HepG2 (cell line): ENCODE measurements around the gene LZTFL1.

Experiments
- CBFB ChIP-seq: sonication (generic); formaldehyde crosslinking; IDR thresholded peaks from 2 replicates; pipeline ENCODE4 v1.4.0; 2020; ENCODE audit warnings: missing genetic modification reagents
- CREB1 ChIP-seq, 2 experiments: fragments of 450-650 bp in 1 of 2; IDR thresholded peaks; 2 replicates each; pipeline ENCODE4 v1.6.1; 2016 to 2017; ENCODE audit warnings: control low read depth in 1 of 2, mild to moderate bottlenecking in 1 of 2, missing compliant biosample characterization in 1 of 2, missing genetic modification characterization in 1 of 2
- CREM ChIP-seq, 2 experiments: sonication (generic) in 1 of 2; formaldehyde crosslinking in 1 of 2; IDR thresholded peaks; 2 replicates each; pipeline versions ENCODE4 v1.4.0 to v1.6.1; 2016 to 2020; ENCODE audit warnings: antibody characterized with exemption in 1 of 2, mild to moderate bottlenecking in 1 of 2, missing genetic modification reagents in 1 of 2
- MTF1 ChIP-seq: sonication (generic); formaldehyde crosslinking; IDR thresholded peaks from 2 replicates; pipeline ENCODE4 v1.5.0; 2020; ENCODE audit warnings: missing genetic modification reagents
- PLRG1 ChIP-seq: fragments of 450-650 bp; conservative IDR thresholded peaks from 2 replicates; pipeline ENCODE4 v1.6.1; 2016
- PRPF4 ChIP-seq: fragments of 200-400 bp; formaldehyde crosslinking; IDR thresholded peaks from 2 replicates; pipeline ENCODE4 v1.6.1; 2016; ENCODE audit warnings: low read length, low read depth; ENCODE audit not compliant: poor library complexity, severe bottlenecking
- REPIN1 ChIP-seq: sonication (generic); formaldehyde crosslinking; IDR thresholded peaks from 2 replicates; pipeline ENCODE4 v1.8.0; 2022; ENCODE audit warnings: missing genetic modification reagents, low read depth, mild to moderate bottlenecking, borderline replicate concordance
- ZNF768 ChIP-seq: sonication (generic); formaldehyde crosslinking; IDR thresholded peaks from 2 replicates; pipeline ENCODE4 v1.4.0; 2020; ENCODE audit warnings: missing genetic modification reagents
- TF ChIP-seq, protein P1 (sequence below): IDR thresholded peaks from 2 replicates; pipeline ENCODE4 v1.6.1; 2016; ENCODE audit warnings: missing compliant biosample characterization, missing genetic modification reagents, borderline replicate concordance
- TF ChIP-seq, protein P2 (sequence below): sonication (generic); formaldehyde crosslinking; IDR thresholded peaks from 2 replicates; pipeline ENCODE4 v1.4.0; 2020; ENCODE audit warnings: missing genetic modification reagents, borderline replicate concordance

DNA sequence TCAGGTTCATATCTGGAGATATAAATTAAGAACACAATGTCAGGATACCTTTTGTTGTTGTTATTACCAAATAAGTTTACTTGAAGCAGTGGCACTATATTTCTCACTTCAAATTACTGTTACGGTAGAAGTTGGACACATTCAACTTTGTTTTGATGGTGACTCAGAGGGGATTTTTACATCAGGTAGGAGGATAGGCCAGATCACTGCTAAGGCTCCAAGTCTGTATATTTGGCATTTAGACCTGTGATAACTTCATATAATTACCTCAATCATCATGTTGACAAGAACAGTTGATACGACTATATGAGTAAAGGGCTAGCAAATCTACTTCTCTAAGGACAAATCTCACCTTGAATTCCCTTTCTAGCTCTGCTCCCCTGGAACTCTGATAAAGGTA, 15.6 kb downstream of the LZTFL1 start:
- no peak for TF ChIP-seq ZNF768 (CRISPR knock-in tag)
- TF ChIP-seq CBFB: no peak
- TF ChIP-seq CREM (IDR thresholded peaks at IDR 0.05): no peak
- no peak for TF ChIP-seq CREM (CRISPR knock-in tag; IDR thresholded peaks at IDR 0.05)
- TF ChIP-seq PRPF4: no peak
- no peak for TF ChIP-seq MTF1 (CRISPR knock-in tag)
- TF ChIP-seq PLRG1: no peak
- TF ChIP-seq, protein P1, sequence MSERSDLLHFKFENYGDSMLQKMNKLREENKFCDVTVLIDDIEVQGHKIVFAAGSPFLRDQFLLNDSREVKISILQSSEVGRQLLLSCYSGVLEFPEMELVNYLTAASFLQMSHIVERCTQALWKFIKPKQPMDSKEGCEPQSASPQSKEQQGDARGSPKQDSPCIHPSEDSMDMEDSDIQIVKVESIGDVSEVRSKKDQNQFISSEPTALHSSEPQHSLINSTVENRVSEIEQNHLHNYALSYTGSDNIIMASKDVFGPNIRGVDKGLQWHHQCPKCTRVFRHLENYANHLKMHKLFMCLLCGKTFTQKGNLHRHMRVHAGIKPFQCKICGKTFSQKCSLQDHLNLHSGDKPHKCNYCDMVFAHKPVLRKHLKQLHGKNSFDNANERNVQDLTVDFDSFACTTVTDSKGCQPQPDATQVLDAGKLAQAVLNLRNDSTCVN (CRISPR knock-in tag): no peak
- no peak for TF ChIP-seq REPIN1 (CRISPR knock-in tag)
- TF ChIP-seq, protein P2, sequence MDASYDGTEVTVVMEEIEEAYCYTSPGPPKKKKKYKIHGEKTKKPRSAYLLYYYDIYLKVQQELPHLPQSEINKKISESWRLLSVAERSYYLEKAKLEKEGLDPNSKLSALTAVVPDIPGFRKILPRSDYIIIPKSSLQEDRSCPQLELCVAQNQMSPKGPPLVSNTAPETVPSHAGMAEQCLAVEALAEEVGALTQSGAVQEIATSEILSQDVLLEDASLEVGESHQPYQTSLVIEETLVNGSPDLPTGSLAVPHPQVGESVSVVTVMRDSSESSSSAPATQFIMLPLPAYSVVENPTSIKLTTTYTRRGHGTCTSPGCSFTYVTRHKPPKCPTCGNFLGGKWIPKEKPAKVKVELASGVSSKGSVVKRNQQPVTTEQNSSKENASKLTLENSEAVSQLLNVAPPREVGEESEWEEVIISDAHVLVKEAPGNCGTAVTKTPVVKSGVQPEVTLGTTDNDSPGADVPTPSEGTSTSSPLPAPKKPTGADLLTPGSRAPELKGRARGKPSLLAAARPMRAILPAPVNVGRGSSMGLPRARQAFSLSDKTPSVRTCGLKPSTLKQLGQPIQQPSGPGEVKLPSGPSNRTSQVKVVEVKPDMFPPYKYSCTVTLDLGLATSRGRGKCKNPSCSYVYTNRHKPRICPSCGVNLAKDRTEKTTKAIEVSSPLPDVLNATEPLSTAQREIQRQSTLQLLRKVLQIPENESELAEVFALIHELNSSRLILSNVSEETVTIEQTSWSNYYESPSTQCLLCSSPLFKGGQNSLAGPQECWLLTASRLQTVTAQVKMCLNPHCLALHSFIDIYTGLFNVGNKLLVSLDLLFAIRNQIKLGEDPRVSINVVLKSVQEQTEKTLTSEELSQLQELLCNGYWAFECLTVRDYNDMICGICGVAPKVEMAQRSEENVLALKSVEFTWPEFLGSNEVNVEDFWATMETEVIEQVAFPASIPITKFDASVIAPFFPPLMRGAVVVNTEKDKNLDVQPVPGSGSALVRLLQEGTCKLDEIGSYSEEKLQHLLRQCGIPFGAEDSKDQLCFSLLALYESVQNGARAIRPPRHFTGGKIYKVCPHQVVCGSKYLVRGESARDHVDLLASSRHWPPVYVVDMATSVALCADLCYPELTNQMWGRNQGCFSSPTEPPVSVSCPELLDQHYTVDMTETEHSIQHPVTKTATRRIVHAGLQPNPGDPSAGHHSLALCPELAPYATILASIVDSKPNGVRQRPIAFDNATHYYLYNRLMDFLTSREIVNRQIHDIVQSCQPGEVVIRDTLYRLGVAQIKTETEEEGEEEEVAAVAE (CRISPR knock-in tag): no peak
- TF ChIP-seq CREB1 (IDR thresholded peaks at IDR 0.05): no peak
- TF ChIP-seq CREB1 (CRISPR knock-in tag; IDR thresholded peaks at IDR 0.05): no peak
